ENCODE results near the gene CLCN6.

The CLCN6 gene

GRCh38 chr1:11780380-11781147 lies 25.4 kb upstream of the CLCN6 start:
- DNase-seq: no peak

- no peak for DNase-seq
These were observed 24.7 kb upstream of the CLCN6 start for GRCh38 chr1:11781297-11781696.

- no peak for DNase-seq
These were observed 23.8 kb upstream of the CLCN6 start for GRCh38 chr1:11782127-11782708.

GRCh38 chr1:11783556-11783955 lies 22.4 kb upstream of the CLCN6 start:
- no peak for DNase-seq

- no peak for DNase-seq
These were observed 21.6 kb upstream of the CLCN6 start for GRCh38 chr1:11784256-11784992.

GRCh38 chr1:11784993-11785769 lies 20.8 kb upstream of the CLCN6 start:
- peak in 1 of 2 experiments; percentile 18 for DNase-seq

- no peak for DNase-seq
These were observed 19.8 kb upstream of the CLCN6 start for GRCh38 chr1:11786168-11786567.

GRCh38 chr1:11787251-11787803 lies 18.7 kb upstream of the CLCN6 start:
- DNase-seq: no peak

- no peak for DNase-seq
These were observed 18.1 kb upstream of the CLCN6 start for GRCh38 chr1:11787804-11788436.

GRCh38 chr1:11788549-11789053 lies 17.4 kb upstream of the CLCN6 start:
- no peak for DNase-seq

- DNase-seq: no peak
These were observed 16.6 kb upstream of the CLCN6 start for GRCh38 chr1:11789126-11790067.

GRCh38 chr1:11790101-11790879 lies 15.7 kb upstream of the CLCN6 start:
- no peak for DNase-seq

GRCh38 chr1:11790880-11791715 lies 14.9 kb upstream of the CLCN6 start:
- no peak for DNase-seq

GRCh38 chr1:11792106-11792505 lies 13.9 kb upstream of the CLCN6 start:
- no peak for DNase-seq

- no peak for DNase-seq
These were observed 12.2 kb upstream of the CLCN6 start for GRCh38 chr1:11793819-11794218.

- DNase-seq: no peak
These were observed 11.3 kb upstream of the CLCN6 start for GRCh38 chr1:11794446-11795237.

GRCh38 chr1:11795238-11795890 lies 10.6 kb upstream of the CLCN6 start:
- DNase-seq: no peak

Measured in activated CD4-positive, alpha-beta T cell treated with anti-CD3 and anti-CD28 coated beads, Interleukin-2, amount 50 U/mL, for 4 hours (primary cell).